GM23338 (cell line): ENCODE measurements around the gene SEMA3C.

Experiments used
- CREB1 ChIP-seq: fragments of 250-450 bp; sonication (Bioruptor Pico); IDR thresholded peaks from 2 replicates; pipeline ENCODE4 v1.5.0; 2020; ENCODE audit warnings: low read depth, mild to moderate bottlenecking, moderate library complexity
- EZH2 ChIP-seq: fragments of 200-600 bp; sonication (generic); IDR thresholded peaks from one replicate; pipeline ENCODE4 v1.8.0; 2017; ENCODE audit warnings: antibody characterized with exemption, mild to moderate bottlenecking, low read depth; ENCODE audit not compliant: unreplicated experiment
- EZH2phosphoT487 ChIP-seq: fragments of 200-600 bp; sonication (generic); IDR thresholded peaks from one replicate; pipeline ENCODE4 v1.8.1; 2018; ENCODE audit warnings: antibody characterized with exemption; ENCODE audit not compliant: unreplicated experiment
- JUNB ChIP-seq: IDR thresholded peaks from one replicate; pipeline ENCODE4 v1.6.1; 2016; ENCODE audit warnings: antibody characterized with exemption; ENCODE audit not compliant: unreplicated experiment
- NANOG ChIP-seq: IDR thresholded peaks from 2 replicates; pipeline ENCODE4 v1.6.1; 2016; ENCODE audit warnings: antibody characterized with exemption, borderline replicate concordance
- POLR2AphosphoS5 ChIP-seq: IDR thresholded peaks from 2 replicates; pipeline ENCODE4 v1.6.1; 2016; ENCODE audit warnings: antibody characterized with exemption, low read depth
- STAT1 ChIP-seq: IDR thresholded peaks from one replicate; pipeline ENCODE4 v1.6.1; 2016; ENCODE audit warnings: antibody characterized with exemption; ENCODE audit not compliant: unreplicated experiment
- ZNF114 ChIP-seq: fragments of 250-450 bp; sonication (Bioruptor Pico); IDR thresholded peaks from 2 replicates; pipeline ENCODE4 v1.5.0; 2020; ENCODE audit warnings: mild to moderate bottlenecking, moderate library complexity
- ZNF462 ChIP-seq: fragments of 250-450 bp; sonication (Bioruptor Pico); IDR thresholded peaks from 2 replicates; pipeline ENCODE4 v1.5.0; 2020; ENCODE audit warnings: mild to moderate bottlenecking, moderate library complexity
- TF ChIP-seq, protein P1 (sequence below), 2 experiments: fragments of 200-600 bp in 1 of 2; sonication (generic) in 1 of 2; conservative IDR thresholded peaks; 2 replicates each; pipeline versions ENCODE4 v1.5.1 to v1.6.1; 2016 to 2017; ENCODE audit warnings: antibody characterized with exemption in 2 of 2, low read depth in 2 of 2, mild to moderate bottlenecking in 2 of 2, moderate library complexity in 1 of 2
- TF ChIP-seq, protein P2 (sequence below): IDR thresholded peaks from 2 replicates; pipeline ENCODE4 v1.6.1; 2016; ENCODE audit warnings: antibody characterized with exemption
- TF ChIP-seq, protein P3 (sequence below): IDR thresholded peaks from one replicate; pipeline ENCODE4 v1.6.1; 2018; ENCODE audit warnings: antibody characterized with exemption; ENCODE audit not compliant: unreplicated experiment

- TF ChIP-seq CREB1 (CRISPR knock-in tag) (no peak), EZH2 (no peak), EZH2phosphoT487 (no peak), POLR2AphosphoS5 (no peak), JUNB (no peak), ZNF114 (CRISPR knock-in tag) (no peak), NANOG (no peak), ZNF462 (CRISPR knock-in tag) (no peak), STAT1 (no peak)
- TF ChIP-seq, protein P1, sequence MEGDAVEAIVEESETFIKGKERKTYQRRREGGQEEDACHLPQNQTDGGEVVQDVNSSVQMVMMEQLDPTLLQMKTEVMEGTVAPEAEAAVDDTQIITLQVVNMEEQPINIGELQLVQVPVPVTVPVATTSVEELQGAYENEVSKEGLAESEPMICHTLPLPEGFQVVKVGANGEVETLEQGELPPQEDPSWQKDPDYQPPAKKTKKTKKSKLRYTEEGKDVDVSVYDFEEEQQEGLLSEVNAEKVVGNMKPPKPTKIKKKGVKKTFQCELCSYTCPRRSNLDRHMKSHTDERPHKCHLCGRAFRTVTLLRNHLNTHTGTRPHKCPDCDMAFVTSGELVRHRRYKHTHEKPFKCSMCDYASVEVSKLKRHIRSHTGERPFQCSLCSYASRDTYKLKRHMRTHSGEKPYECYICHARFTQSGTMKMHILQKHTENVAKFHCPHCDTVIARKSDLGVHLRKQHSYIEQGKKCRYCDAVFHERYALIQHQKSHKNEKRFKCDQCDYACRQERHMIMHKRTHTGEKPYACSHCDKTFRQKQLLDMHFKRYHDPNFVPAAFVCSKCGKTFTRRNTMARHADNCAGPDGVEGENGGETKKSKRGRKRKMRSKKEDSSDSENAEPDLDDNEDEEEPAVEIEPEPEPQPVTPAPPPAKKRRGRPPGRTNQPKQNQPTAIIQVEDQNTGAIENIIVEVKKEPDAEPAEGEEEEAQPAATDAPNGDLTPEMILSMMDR (conservative IDR thresholded peaks at IDR 0.05; ENCODE audit: low read depth in 2 of 2) = no peak
- TF ChIP-seq, protein P2, sequence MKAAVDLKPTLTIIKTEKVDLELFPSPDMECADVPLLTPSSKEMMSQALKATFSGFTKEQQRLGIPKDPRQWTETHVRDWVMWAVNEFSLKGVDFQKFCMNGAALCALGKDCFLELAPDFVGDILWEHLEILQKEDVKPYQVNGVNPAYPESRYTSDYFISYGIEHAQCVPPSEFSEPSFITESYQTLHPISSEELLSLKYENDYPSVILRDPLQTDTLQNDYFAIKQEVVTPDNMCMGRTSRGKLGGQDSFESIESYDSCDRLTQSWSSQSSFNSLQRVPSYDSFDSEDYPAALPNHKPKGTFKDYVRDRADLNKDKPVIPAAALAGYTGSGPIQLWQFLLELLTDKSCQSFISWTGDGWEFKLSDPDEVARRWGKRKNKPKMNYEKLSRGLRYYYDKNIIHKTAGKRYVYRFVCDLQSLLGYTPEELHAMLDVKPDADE = no peak
- TF ChIP-seq, protein P3, sequence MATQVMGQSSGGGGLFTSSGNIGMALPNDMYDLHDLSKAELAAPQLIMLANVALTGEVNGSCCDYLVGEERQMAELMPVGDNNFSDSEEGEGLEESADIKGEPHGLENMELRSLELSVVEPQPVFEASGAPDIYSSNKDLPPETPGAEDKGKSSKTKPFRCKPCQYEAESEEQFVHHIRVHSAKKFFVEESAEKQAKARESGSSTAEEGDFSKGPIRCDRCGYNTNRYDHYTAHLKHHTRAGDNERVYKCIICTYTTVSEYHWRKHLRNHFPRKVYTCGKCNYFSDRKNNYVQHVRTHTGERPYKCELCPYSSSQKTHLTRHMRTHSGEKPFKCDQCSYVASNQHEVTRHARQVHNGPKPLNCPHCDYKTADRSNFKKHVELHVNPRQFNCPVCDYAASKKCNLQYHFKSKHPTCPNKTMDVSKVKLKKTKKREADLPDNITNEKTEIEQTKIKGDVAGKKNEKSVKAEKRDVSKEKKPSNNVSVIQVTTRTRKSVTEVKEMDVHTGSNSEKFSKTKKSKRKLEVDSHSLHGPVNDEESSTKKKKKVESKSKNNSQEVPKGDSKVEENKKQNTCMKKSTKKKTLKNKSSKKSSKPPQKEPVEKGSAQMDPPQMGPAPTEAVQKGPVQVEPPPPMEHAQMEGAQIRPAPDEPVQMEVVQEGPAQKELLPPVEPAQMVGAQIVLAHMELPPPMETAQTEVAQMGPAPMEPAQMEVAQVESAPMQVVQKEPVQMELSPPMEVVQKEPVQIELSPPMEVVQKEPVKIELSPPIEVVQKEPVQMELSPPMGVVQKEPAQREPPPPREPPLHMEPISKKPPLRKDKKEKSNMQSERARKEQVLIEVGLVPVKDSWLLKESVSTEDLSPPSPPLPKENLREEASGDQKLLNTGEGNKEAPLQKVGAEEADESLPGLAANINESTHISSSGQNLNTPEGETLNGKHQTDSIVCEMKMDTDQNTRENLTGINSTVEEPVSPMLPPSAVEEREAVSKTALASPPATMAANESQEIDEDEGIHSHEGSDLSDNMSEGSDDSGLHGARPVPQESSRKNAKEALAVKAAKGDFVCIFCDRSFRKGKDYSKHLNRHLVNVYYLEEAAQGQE = no peak
Observed at GRCh38 chr7:80823057-80823456, 95.8 kb downstream of the SEMA3C start.
